ENCODE measurements around the gene TMEM164. TPM values are rescaled to one million over a fixed set of nuclear protein-coding genes. Genes with fewer than 3 reads are reported as not detected.

The TMEM164 gene
- total and polyA plus RNA-seq, 10 of the 15 experiments (the other 5 are each of a cell fraction or from before 2014, with no cell fraction given), result 0.61 to 18.3 (median 7.0) TPM

- no peak for TF ChIP-seq ATF7 (IDR thresholded peaks at IDR 0.05; ENCODE audit: low read depth)
These were observed 213.1 kb downstream of the TMEM164 start (continued) for GRCh38 chrX:110216027-110216426.

- Histone ChIP-seq H3K9ac (ENCODE audit: control insufficient read depth, insufficient read depth, low read length) (no peak overlapping the region), H3K4me3 (no peak overlapping the region), H3K27ac (ENCODE audit: control insufficient read depth, insufficient read depth) (no peak overlapping the region), H3K4me2 (ENCODE audit: control insufficient read depth, insufficient read depth) (no peak overlapping the region), H2AFZ (ENCODE audit: control insufficient read depth, low read depth, low read length) (no peak overlapping the region), H3K36me3 (ENCODE audit: control insufficient read depth in 2 of 2, insufficient read depth in 2 of 2, low read length in 1 of 2) (no peaks in the 10 kb centered on the region), H3K9me3 (replicated peaks; ENCODE audit: control insufficient read depth, insufficient read depth, low read length) (no peaks in the 10 kb centered on the region), H4K20me1 (ENCODE audit: control insufficient read depth, insufficient read depth) (no peaks in the 10 kb centered on the region), H3K79me2 (ENCODE audit: control insufficient read depth, insufficient read depth, low read length) (no peaks in the 10 kb centered on the region), H3K4me1 (ENCODE audit: control insufficient read depth, insufficient read depth, low read length) (no peaks in the 10 kb centered on the region), H3K27me3 (replicated peaks in 1 of 2; ENCODE audit: control insufficient read depth in 2 of 2, insufficient read depth in 2 of 2, low read length in 1 of 2) (no peaks in the 10 kb centered on the region)
- ATAC-seq, result no peak
- FAIRE-seq, result no peak
- ChIA-PET SMC1A (ENCODE audit: uncharacterized antibody, unreplicated experiment) (no interaction called here), POLR2A (no interaction called here), RAD21 (ENCODE audit: unreplicated experiment) (no interaction called here), CTCF (interaction anchor here (0.5 kb wide), 1 partner anchor 12 kb away, joined by 3 read pairs; no protein-coding TSS in a partner anchor)
- no TSS peak for BruUV-seq (replicated peaks)
- intact Hi-C loops (cut with micrococcal nuclease; ENCODE audit: unreplicated experiment) (no loop called here), in situ Hi-C loops (cut with MboI) (no loop called here)
- no peak for DNase-seq (ENCODE audit: low read depth, low spot score)
- WGBS (ENCODE audit: insufficient coverage, insufficient replicate concordance, low lambda C conversion rate, missing lambda C conversion rate), result 44% methylated on average over 2 of the region's 2 CpGs
- TF ChIP-seq SMC3 (IDR thresholded peaks at IDR 0.05; ENCODE audit: borderline replicate concordance, low read length), result no peak
- TF ChIP-seq ZNF687 (IDR thresholded peaks at IDR 0.05), result no peak
- no peak for TF ChIP-seq ZBTB11 (CRISPR knock-in tag; IDR thresholded peaks at IDR 0.05)
- TF ChIP-seq YBX1 (IDR thresholded peaks at IDR 0.05), result no peak
- TF ChIP-seq ZBTB33 (IDR thresholded peaks at IDR 0.05), result no peak
- TF ChIP-seq JUND (IDR thresholded peaks at IDR 0.05; ENCODE audit: low read depth, low read length), result no peak
- TF ChIP-seq ZNF217 (IDR thresholded peaks at IDR 0.05), result no peak
These were observed 215.7 kb downstream of the TMEM164 start for GRCh38 chrX:110218591-110218990.

Measured in GM12878 (cell line).